Stomach (tissue), 9 donors: Measurements from ENCODE around the gene PTPRD. TPM values are rescaled to one million over a fixed set of nuclear protein-coding genes. Genes with fewer than 3 reads are reported as not detected.

Experiments
- DNase-seq, 2 donors: peaks; one replicate each; pipeline versions ENCODE4 v3.0.0 to v3.0.0-alpha.2; 2013 to 2019
- H3K27ac ChIP-seq, 5 donors: fragments of 200-600 bp in 4 of 5; sonication (generic) in 4 of 5; one replicate each; pipeline ENCODE4 v1.5.1; 2013 to 2019; ENCODE audit warnings: mild to moderate bottlenecking in 1 of 5, moderate library complexity in 1 of 5
- H3K27me3 ChIP-seq, 3 donors: fragments of 200-600 bp; sonication (generic); one replicate each; pipeline ENCODE4 v1.5.1; 2017 to 2019; ENCODE audit warnings: mixed run types in 1 of 3
- H3K36me3 ChIP-seq, 4 donors: fragments of 200-600 bp; sonication (generic); 1 replicate in 3 of 4; 2 replicates in 1 of 4; pipeline ENCODE4 v1.5.1; 2016 to 2019
- H3K4me1 ChIP-seq, 4 donors: fragments of 200-600 bp; sonication (generic); one replicate each; pipeline ENCODE4 v1.5.1; 2016 to 2019
- H3K4me3 ChIP-seq, 4 donors: fragments of 200-600 bp; sonication (generic) in 3 of 4; one replicate each; pipeline ENCODE4 v1.5.1; 2016 to 2019; ENCODE audit warnings: mild to moderate bottlenecking in 1 of 4
- H3K9me3 ChIP-seq, 4 donors: fragments of 200-600 bp; sonication (generic); one replicate each; pipeline ENCODE4 v1.5.1; 2016 to 2019
- EP300 ChIP-seq: sonication (generic); formaldehyde crosslinking; IDR thresholded peaks from one replicate; pipeline ENCODE4 v1.6.1; 2017; ENCODE audit warnings: antibody characterized with exemption
- POLR2A ChIP-seq, 4 donors: fragments of 450-650 bp; IDR thresholded peaks; one replicate each; pipeline ENCODE4 v1.6.1; 2016; ENCODE audit warnings: antibody characterized with exemption in 4 of 4, control low read depth in 2 of 4, mild to moderate bottlenecking in 1 of 4, moderate library complexity in 1 of 4
- POLR2AphosphoS5 ChIP-seq, 3 donors: sonication (generic); formaldehyde crosslinking; IDR thresholded peaks; one replicate each; pipeline ENCODE4 v1.6.1; 2016; ENCODE audit warnings: antibody characterized with exemption in 3 of 3
- WGBS, 5 donors: extraction: QIAGEN DNeasy Blood & Tissue Kit in 3 of 5; methylation state at CpG; one replicate each; pipeline versions ENCODE4 v1.1.5 to v1.1.7; 2013 to 2018; 5-methylcytosine and 5-hydroxymethylcytosine counted together
- intact Hi-C: fragments of 100-400 bp; cut with DNase I; formaldehyde crosslinking; loops from one replicate; pipeline ENCODE4 v1.15.1; 2023; ENCODE audit warnings: low total_unique reads
- polyA plus RNA-seq, 3 donors: library from polyadenylated mRNA; stranded (reverse); fragments of 200-250 nt; gene quantifications; one replicate each; pipeline ENCODE4 v1.2.3, GENCODE V29; 2013
- total RNA-seq, 5 donors: library from RNA; depleted of rRNA; stranded (reverse); fragments of >200 nt; gene quantifications; one replicate each; pipeline versions ENCODE4 v1.1.0 to v1.2.3, GENCODE V29; 2014 to 2016
- TF ChIP-seq, protein P1 (sequence below), 7 experiments: fragments of 450-650 bp in 4 of 7; fragments of 200-600 bp in 3 of 7; sonication (generic) in 3 of 7; IDR thresholded peaks; one replicate each; pipeline ENCODE4 v1.5.1; 2016 to 2019; ENCODE audit warnings: antibody characterized with exemption in 7 of 7, control low read depth in 2 of 7, mild to moderate bottlenecking in 1 of 7
- donor health status: healthy with polysubstance abuse.
- donor health status: Bipolar disorder and iron deficiency.
- donor health status: healthy.

PTPRD gene
- total and polyA plus RNA-seq, 8 donors, result 0.12 to 53.1 (median 1.2) TPM

DNA sequence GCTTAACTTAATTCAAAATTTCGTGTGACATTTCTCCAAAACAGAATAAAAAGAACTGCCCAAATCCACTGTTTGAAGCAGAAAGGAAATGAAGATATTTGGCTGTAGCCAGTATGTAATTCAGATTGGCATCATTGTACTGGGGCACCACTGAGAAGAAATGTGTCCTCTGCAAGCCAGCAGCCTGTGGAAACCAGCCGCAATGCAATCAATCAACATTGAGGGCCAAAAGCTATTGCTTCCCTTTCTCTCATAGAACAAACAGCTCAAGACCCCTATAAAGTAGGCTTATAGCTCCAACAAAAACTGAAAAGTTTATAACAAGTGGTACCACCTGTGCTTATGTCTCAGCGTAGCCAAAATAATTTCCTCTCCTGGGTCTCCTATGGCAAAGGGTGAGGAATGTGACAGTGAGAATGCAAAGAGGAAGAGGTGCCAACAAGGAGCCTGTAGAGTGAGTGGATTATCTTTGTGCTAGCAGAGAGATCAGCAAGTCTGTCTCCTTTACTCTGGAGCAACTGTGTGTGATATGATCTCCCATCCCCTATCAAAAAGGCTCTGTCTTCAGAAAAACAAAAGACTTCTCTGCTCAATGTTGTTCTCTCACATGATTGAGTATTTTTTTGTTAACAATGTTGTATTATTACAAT lies 1740.9 kb downstream of the PTPRD start:
- Histone ChIP-seq H3K4me1 (no peaks in the 10 kb centered on the region), H3K36me3 (no peaks in the 10 kb centered on the region), H3K27ac (no peak overlapping the region), H3K4me3 (no peak overlapping the region), H3K27me3 (no peaks in the 10 kb centered on the region), H3K9me3 (no peaks in the 10 kb centered on the region)
- TF ChIP-seq, protein P1, sequence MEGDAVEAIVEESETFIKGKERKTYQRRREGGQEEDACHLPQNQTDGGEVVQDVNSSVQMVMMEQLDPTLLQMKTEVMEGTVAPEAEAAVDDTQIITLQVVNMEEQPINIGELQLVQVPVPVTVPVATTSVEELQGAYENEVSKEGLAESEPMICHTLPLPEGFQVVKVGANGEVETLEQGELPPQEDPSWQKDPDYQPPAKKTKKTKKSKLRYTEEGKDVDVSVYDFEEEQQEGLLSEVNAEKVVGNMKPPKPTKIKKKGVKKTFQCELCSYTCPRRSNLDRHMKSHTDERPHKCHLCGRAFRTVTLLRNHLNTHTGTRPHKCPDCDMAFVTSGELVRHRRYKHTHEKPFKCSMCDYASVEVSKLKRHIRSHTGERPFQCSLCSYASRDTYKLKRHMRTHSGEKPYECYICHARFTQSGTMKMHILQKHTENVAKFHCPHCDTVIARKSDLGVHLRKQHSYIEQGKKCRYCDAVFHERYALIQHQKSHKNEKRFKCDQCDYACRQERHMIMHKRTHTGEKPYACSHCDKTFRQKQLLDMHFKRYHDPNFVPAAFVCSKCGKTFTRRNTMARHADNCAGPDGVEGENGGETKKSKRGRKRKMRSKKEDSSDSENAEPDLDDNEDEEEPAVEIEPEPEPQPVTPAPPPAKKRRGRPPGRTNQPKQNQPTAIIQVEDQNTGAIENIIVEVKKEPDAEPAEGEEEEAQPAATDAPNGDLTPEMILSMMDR (IDR thresholded peaks at IDR 0.05), result no peak
- TF ChIP-seq EP300 (no peak), POLR2AphosphoS5 (IDR thresholded peaks at IDR 0.05) (no peak), POLR2A (IDR thresholded peaks at IDR 0.05) (no peak)
- WGBS, 5 donors, result 84 to 92% (median 88%) methylated on average over 3 of the region's 3 CpGs
- intact Hi-C loops, result no loop called here
- DNase-seq, result no peak

DNA sequence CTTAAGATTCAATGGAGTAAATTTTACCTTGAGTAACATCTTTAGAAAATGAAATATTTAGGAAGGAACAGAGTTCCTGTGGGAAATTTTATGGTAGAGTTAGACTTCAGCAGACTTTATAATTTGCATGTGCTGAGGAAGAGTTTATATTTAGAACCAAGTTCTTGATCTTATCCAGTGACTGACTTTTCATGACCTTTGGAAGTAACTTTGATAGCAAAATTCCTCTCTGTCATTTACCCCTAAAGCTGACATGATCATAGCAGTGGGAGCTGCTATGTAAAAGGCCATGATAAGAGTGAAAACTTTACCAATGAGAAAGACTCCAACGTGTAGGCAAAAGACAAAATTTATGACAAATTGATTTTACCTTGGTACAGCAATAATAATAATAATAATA lies 1741.4 kb downstream of the PTPRD start:
- Histone ChIP-seq H3K27ac (no peak overlapping the region), H3K36me3 (no peaks in the 10 kb centered on the region)

DNA sequence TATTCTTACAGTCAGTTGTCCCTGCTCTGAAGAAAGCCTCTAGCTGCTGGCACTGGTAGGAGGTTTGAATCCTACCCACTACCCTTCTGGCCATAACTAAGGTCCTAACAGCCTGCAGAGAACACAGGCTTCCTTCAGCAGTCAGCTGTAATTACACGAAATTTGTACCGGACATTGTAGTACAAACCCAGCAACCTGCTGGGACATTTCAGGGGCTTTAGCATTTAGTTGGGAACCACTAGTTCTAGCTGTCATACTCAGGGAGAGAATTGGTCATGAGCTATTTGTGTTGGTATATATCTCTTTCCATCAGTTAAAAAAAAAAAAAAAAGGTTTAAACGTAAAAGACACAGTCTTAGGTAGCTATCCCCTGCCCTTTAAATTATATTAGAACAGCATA lies 1743.0 kb downstream of the PTPRD start:
- DNase-seq, result no peak
- 86 to 93% (median 90%) methylated on average over 3 of the region's 3 CpGs for WGBS, 5 donors
- Histone ChIP-seq H3K27ac (no peak overlapping the region), H3K36me3 (no peaks in the 10 kb centered on the region), H3K4me1 (no peaks in the 10 kb centered on the region), H3K9me3 (no peaks in the 10 kb centered on the region), H3K27me3 (no peaks in the 10 kb centered on the region), H3K4me3 (no peak overlapping the region)
- TF ChIP-seq, protein P1 (IDR thresholded peaks at IDR 0.05), result no peak
- intact Hi-C loops, result no loop called here

More for the DNA sequence above, 1741.4 kb downstream of the PTPRD start:
- TF ChIP-seq, protein P1 (IDR thresholded peaks at IDR 0.05), result no peak
- intact Hi-C loops, result no loop called here
- WGBS, 5 donors, result 67 to 83% (median 71%) methylated on average over 1 of the region's 1 CpG
- no peak overlapping the region for H3K4me3 ChIP-seq
- H3K9me3 ChIP-seq, result no peaks in the 10 kb centered on the region
- H3K4me1 ChIP-seq, result no peaks in the 10 kb centered on the region
- no peak for DNase-seq
- H3K27me3 ChIP-seq, result no peaks in the 10 kb centered on the region

DNA sequence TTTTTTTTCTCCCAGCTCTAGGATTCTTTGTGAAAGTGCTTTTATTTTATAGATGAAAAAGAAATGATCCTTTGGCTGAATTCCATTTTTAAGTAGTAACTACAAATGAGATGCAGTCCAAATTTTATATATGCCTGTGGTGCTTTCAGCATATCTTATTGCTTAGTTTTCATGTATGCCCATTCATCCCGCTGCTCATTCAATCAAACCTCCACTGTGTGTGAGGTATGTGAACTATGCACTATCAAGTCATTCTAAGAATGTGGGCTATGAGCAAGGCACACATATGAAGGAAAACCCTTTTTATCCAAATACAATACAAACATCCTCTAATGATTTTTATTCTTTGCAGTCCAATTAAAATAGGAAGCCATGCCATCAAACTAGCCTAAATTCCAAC lies 1744.2 kb downstream of the PTPRD start:
- intact Hi-C loops, result no loop called here
- 83 to 97% (median 90%) methylated on average over 1 of the region's 1 CpG for WGBS, 5 donors
- Histone ChIP-seq H3K9me3 (no peaks in the 10 kb centered on the region), H3K4me1 (no peaks in the 10 kb centered on the region), H3K27me3 (no peaks in the 10 kb centered on the region), H3K36me3 (no peaks in the 10 kb centered on the region), H3K4me3 (no peak overlapping the region), H3K27ac (no peak overlapping the region)
- DNase-seq, result no peak
- TF ChIP-seq, protein P1 (IDR thresholded peaks at IDR 0.05), result no peak
